GM23338 (cell line): ENCODE results near the gene PAPPA. TPM values are rescaled to one million over a fixed set of nuclear protein-coding genes. Genes with fewer than 3 reads are reported as not detected.

Experiments used
- ATAC-seq: fragments of 200-7000 bp; cut with Tn5 transposase; 3 replicates; pipeline ENCODE4 v1.9.1; 2020
- DNase-seq: peaks from one replicate; pipeline ENCODE4 v3.0.0-alpha.2; 2015; ENCODE audit warnings: low spot score
- H2AFZ ChIP-seq: fragments of 200-600 bp; sonication (generic); 2 replicates; pipeline ENCODE4 v1.8.0; 2016; ENCODE audit warnings: antibody characterized with exemption, mild to moderate bottlenecking, moderate library complexity
- H3F3A ChIP-seq: fragments of 200-600 bp; sonication (generic); replicated peaks from 2 replicates; pipeline ENCODE4 v1.8.0; 2017; ENCODE audit warnings: antibody characterized with exemption, mixed run types, low read depth
- H3K27ac ChIP-seq: fragments of 200-600 bp; sonication (generic); 2 replicates; pipeline ENCODE4 v1.6.1; 2016; ENCODE audit warnings: low read depth
- H3K27me3 ChIP-seq: fragments of 200-600 bp; sonication (generic); 2 replicates; pipeline ENCODE4 v1.8.0; 2016; ENCODE audit warnings: mild to moderate bottlenecking, mixed run types, moderate library complexity; ENCODE audit not compliant: insufficient read depth
- H3K36me3 ChIP-seq: fragments of 200-600 bp; sonication (generic); 2 replicates; pipeline ENCODE4 v1.8.0; 2016; ENCODE audit warnings: mild to moderate bottlenecking; ENCODE audit not compliant: insufficient read depth
- H3K4me1 ChIP-seq: fragments of 200-600 bp; sonication (generic); 2 replicates; pipeline ENCODE4 v1.8.0; 2016; ENCODE audit warnings: mild to moderate bottlenecking, moderate library complexity; ENCODE audit not compliant: insufficient read depth
- H3K4me2 ChIP-seq: fragments of 200-600 bp; sonication (generic); 2 replicates; pipeline ENCODE4 v1.7.1; 2017; ENCODE audit warnings: mixed run types
- H3K4me3 ChIP-seq: fragments of 200-600 bp; sonication (generic); 2 replicates; pipeline ENCODE4 v1.6.1; 2016; ENCODE audit warnings: mixed run types
- H3K79me2 ChIP-seq: fragments of 200-600 bp; sonication (generic); replicated peaks from 2 replicates; pipeline ENCODE4 v1.8.0; 2017; ENCODE audit warnings: mild to moderate bottlenecking; ENCODE audit not compliant: insufficient read depth
- H3K9me2 ChIP-seq: fragments of 200-600 bp; sonication (generic); 2 replicates; pipeline ENCODE4 v1.8.0; 2017; ENCODE audit not compliant: insufficient read depth
- H4K20me1 ChIP-seq: fragments of 200-600 bp; sonication (generic); replicated peaks from 2 replicates; pipeline ENCODE4 v1.8.0; 2017; ENCODE audit warnings: mild to moderate bottlenecking; ENCODE audit not compliant: insufficient read depth
- H3K27ac Mint-ChIP-seq: 2 replicates; pipeline ENCODE4 v1.8.0; 2020; ENCODE audit warnings: inconsistent platforms, mild to moderate bottlenecking, moderate library complexity, mixed read lengths
- H3K27me3 Mint-ChIP-seq: 3 replicates; pipeline ENCODE4 v1.8.0; 2022; ENCODE audit warnings: low read depth, mild to moderate bottlenecking, moderate library complexity, mixed read lengths, inconsistent platforms; ENCODE audit not compliant: insufficient read depth, poor library complexity
- H3K36me3 Mint-ChIP-seq: 3 replicates; pipeline ENCODE4 v1.8.0; 2021; ENCODE audit warnings: low read depth, mild to moderate bottlenecking, inconsistent platforms, moderate library complexity, mixed read lengths
- H3K4me1 Mint-ChIP-seq: 3 replicates; pipeline ENCODE4 v1.8.0; 2020; ENCODE audit warnings: mild to moderate bottlenecking, inconsistent platforms, mixed read lengths
- H3K4me3 Mint-ChIP-seq: 3 replicates; pipeline ENCODE4 v1.8.0; 2021; ENCODE audit warnings: moderate library complexity, mild to moderate bottlenecking, inconsistent platforms, mixed read lengths
- H3K9me3 Mint-ChIP-seq: 3 replicates; pipeline ENCODE4 v1.8.0; 2020; ENCODE audit warnings: moderate library complexity, mild to moderate bottlenecking, inconsistent platforms, mixed read lengths
- ETS1 ChIP-seq: IDR thresholded peaks from 2 replicates; pipeline ENCODE4 v1.6.1; 2016; ENCODE audit warnings: antibody characterized with exemption
- EZH2 ChIP-seq: fragments of 200-600 bp; sonication (generic); IDR thresholded peaks from one replicate; pipeline ENCODE4 v1.8.0; 2017; ENCODE audit warnings: antibody characterized with exemption, mild to moderate bottlenecking, low read depth; ENCODE audit not compliant: unreplicated experiment
- JUNB ChIP-seq: IDR thresholded peaks from one replicate; pipeline ENCODE4 v1.6.1; 2016; ENCODE audit warnings: antibody characterized with exemption; ENCODE audit not compliant: unreplicated experiment
- NANOG ChIP-seq: IDR thresholded peaks from 2 replicates; pipeline ENCODE4 v1.6.1; 2016; ENCODE audit warnings: antibody characterized with exemption, borderline replicate concordance
- ZNF331 ChIP-seq: fragments of 250-450 bp; sonication (Bioruptor Pico); IDR thresholded peaks from 2 replicates; pipeline ENCODE4 v1.5.0; 2020; ENCODE audit warnings: low read depth, mild to moderate bottlenecking, moderate library complexity
- ZNF462 ChIP-seq: fragments of 250-450 bp; sonication (Bioruptor Pico); IDR thresholded peaks from 2 replicates; pipeline ENCODE4 v1.5.0; 2020; ENCODE audit warnings: mild to moderate bottlenecking, moderate library complexity
- polyA plus RNA-seq: library from polyadenylated mRNA; unstranded; fragments of >200 nt; fragmentation: Nextera tagmentation; extraction: Ambion mirVana; gene quantifications from 2 replicates; pipeline ENCODE4 v1.2.1, GENCODE V29; 2016
- total RNA-seq: library from RNA; depleted of rRNA; stranded (reverse); fragments of >200 nt; shearing (Covaris generic); gene quantifications from 2 replicates; pipeline ENCODE4 v1.2.3, GENCODE V29; 2014

The PAPPA gene
- total and polyA plus RNA-seq, 2 experiments from 2014 or later = 0.38 to 0.66 TPM

GRCh38 chr9:116152941-116153764 is 438 bp upstream of the PAPPA start:
- Histone ChIP-seq H2AFZ (no peak overlapping the region), H3K4me3 (peak overlapping the region; percentile 72), H3K27me3 (peaks cover 47% of the 10 kb centered on the region), H4K20me1 (no peaks in the 10 kb centered on the region), H3K79me2 (no peaks in the 10 kb centered on the region), H3F3A (0 out of 2 replicates have a peak, but pooled peaks cover 3% of the 10 kb centered on the region), H3K4me2 (peak overlapping the region; percentile 95), H3K36me3 (no peaks in the 10 kb centered on the region), H3K9me2 (no peaks in the 10 kb centered on the region), H3K4me1 (peaks cover 36% of the 10 kb centered on the region), H3K27ac (no peak overlapping the region)
- peaks cover 36% of the 10 kb centered on the region for H3K27me3 Mint-ChIP-seq
- peaks cover 2% of the 10 kb centered on the region; the same call in 1 of the 3 replicates for H3K9me3 Mint-ChIP-seq
- DNase-seq = peak; percentile 87
- H3K4me3 Mint-ChIP-seq = peak overlapping the region; percentile 82
- no peaks in the 10 kb centered on the region; the same call in 2 of the 3 replicates for H3K36me3 Mint-ChIP-seq
- ATAC-seq = peak; percentile 40
- H3K27ac Mint-ChIP-seq = peak overlapping the region; percentile 30
- TF ChIP-seq ETS1 (no peak), NANOG (no peak)
- peaks cover 46% of the 10 kb centered on the region for H3K4me1 Mint-ChIP-seq

GRCh38 chr9:116154334-116154975 is 864 bp downstream of the PAPPA start:
- peak; percentile 34 for ATAC-seq
- Mint-ChIP-seq H3K4me1 (peaks cover 46% of the 10 kb centered on the region), H3K9me3 (peaks cover 2% of the 10 kb centered on the region; the same call in 1 of the 3 replicates), H3K27ac (no peak overlapping the region), H3K4me3 (peak overlapping the region; percentile 82), H3K27me3 (peaks cover 41% of the 10 kb centered on the region), H3K36me3 (no peaks in the 10 kb centered on the region; the same call in 2 of the 3 replicates)
- Histone ChIP-seq H3K36me3 (no peaks in the 10 kb centered on the region), H3K27me3 (peaks cover 60% of the 10 kb centered on the region), H3K4me1 (peaks cover 36% of the 10 kb centered on the region), H3F3A (0 out of 2 replicates have a peak, but pooled peaks cover 3% of the 10 kb centered on the region), H3K27ac (no peak overlapping the region), H2AFZ (peak overlapping the region; percentile 97), H3K79me2 (no peaks in the 10 kb centered on the region), H4K20me1 (no peaks in the 10 kb centered on the region), H3K4me2 (peak overlapping the region; percentile 94), H3K9me2 (no peaks in the 10 kb centered on the region), H3K4me3 (peak overlapping the region; percentile 76)
- DNase-seq = peak; percentile 61
- TF ChIP-seq EZH2 (peak; percentile 17), ZNF462 (CRISPR knock-in tag) (no peak), ZNF331 (no peak), JUNB (no peak)
